ENCODE data around the gene COA4.

Gene COA4

DNA sequence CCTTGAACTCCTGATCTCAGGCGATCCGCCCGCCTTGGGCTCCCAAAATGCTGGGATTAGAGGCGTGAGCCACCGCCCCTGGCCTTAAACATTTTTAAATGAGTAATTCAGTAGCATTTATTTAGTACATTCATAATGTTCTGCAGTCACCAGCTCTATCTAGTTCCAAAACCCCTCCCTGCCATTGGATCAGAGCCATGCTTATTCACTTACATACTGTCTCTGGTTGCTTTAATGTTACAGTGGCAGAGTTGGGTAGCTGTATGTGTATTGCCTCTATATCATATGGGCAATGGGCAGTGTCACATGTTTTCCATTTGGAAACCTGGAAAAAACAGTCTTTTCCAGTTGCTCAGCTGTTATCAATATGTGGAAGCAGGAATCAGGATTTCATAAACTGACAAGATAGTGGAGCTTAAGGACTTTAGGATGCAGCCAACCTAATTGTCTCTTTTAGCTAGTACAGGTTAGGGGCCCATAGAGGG lies 10.5 kb downstream of the COA4 start:
- no peak for DNase-seq (ENCODE audit: low read depth)

DNA sequence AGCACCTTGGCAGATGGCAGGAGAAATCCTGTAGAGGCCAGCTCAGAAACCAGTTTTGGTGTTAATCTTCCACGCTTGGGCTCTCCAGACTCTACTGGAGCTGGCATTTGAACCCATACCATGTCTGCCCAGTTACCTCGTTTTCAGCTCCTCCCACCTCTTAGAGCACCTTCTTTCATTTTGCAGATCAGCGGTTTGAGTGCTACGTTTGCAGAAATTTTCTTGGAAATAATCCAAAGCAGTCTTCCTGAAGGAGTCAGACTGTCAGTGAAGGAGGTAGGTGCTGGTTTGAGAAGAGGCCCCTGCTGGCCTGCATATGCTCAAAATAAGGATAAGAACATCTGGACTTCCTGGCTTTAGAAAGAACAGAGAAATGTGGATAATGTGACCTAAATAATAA lies 13.7 kb downstream of the COA4 start:
- DNase-seq (ENCODE audit: low read depth), result no peak

DNA sequence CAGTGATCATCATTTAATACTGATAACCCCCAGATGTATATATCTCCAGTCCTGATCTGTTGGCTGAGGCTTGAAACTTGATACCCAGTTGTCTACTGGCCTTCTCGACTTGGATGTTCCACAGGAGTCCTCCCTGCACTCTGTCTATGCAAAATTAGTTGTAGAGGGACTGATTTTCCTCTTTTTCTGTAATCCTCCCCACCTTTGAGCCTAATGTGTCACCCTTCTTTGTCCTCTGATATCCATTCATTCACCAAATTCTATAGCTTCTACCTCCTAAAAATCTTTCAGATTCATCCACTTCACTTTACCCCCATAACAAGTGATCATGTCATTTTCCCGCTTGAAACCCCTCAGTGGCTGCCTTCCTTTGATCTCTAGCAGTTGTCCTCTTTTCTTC lies 16.4 kb downstream of the COA4 start:
- DNase-seq (ENCODE audit: low read depth), result no peak

DNA sequence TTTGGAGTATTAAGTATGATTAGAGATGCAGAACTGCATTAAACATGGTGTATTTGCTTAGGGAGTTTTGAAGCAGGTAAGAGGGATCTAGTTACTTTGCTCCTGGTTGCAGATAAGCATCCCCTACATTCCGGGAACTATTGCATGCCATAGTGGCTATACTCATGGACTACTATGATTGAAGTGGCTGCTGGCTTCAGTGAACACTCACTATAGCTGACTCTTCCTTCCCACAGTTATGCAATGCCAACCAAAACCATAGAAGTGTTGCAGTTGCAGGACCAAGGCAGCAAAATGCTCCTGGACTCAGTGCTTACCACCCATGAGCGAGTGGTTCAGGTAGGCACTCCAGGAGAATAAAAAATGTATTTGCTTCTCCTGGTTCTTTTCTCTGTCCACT lies 17.0 kb downstream of the COA4 start:
- no peak for DNase-seq (ENCODE audit: low read depth)

DNA sequence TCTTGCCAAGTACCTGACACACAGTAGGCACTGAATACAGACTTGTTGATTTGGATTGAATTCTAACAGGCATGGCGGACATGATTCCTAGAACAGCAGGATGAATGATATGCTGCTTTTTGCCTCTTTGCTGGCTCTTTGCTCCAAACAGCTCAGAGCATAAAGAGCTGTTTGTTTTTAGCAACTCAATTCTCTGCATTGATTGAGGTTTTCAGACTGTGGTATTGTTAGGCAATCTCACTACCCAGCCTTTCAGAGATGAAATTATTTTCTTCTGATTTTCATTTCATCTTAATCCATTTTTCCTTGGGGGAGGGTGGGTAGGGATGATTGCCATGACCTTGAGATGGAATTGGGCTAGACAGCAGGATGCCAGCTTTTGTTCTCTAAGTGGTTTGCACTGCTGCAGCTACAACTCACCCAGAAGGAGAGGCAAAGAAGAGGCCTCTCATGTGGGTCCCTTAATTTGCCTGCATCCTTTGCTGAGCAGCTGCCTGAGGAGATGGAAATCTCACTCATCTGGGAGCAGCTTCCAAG lies 20.5 kb downstream of the COA4 start:
- no peak for DNase-seq (ENCODE audit: low read depth)

DNA sequence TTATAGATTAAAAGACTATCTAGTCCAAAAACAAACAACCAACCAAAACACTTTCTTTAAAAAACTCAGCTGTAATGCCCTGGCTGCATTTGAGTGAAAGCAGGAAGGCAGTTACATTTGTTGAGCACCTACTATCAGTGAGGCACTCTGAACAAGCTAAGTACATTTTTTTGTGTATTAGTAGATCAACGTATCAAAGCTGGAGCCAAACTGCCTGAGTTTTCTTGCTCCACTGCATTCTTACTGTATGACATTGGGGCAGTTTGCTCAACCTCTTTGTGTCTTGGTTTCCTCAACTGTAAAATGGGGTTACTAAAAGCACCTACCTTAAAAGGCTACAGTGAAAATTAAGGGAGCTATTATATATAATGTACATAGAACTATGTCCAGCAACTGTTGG lies 22.0 kb downstream of the COA4 start:
- DNase-seq (ENCODE audit: low read depth), result no peak

DNA sequence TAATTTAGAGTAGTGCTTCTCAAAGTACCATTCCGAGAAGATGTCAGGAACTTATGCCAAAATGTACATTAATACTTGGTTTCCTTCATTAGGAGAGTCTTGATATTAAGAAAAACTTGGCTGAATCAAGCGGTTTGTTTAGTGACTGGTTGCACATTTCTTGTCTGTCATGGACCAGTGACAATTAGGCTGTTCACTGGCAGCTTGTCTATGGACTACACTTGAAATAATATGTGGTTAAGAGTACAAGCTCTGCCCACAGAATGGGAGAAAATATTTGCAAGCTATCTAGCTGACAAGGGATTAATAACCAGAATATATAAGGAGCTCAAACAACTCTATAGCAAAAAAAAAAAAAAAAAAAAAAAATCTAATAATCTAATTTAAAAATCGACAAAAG lies 24.6 kb downstream of the COA4 start:
- no peak for DNase-seq (ENCODE audit: low read depth)

DNA sequence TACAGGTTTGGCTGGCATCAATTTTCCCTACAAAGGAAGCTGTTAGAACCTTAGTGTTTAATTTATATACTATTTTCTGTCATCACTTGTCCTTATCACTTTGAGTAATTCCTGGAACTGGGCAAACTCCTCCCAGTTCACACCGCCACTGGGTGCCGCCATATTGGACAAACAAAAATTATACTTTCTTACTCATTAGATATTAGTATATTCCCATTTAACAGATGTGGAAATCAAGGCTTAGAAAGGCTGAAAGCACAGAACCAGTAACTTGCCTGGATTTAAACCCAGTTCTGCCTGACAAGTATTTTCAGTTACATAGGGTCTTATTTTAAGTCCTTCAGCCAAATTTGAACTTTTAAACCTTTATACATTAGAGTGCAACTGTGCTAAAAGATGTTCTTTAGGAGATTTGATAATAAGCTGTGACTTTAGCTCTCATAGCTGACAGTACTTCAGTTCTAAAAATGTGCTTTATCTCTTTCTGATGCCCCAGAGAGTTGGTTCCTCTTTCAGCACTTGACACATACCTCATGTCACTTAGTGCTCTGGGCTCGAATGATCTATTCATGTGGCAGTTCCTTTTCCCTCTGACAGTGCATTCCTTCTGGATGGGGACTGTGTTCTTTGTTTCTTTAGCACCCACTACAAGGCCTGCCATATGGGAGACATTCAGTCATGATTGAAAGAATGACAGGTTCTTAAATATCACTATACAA lies 25.4 kb downstream of the COA4 start:
- peak; percentile 40 for DNase-seq (ENCODE audit: low read depth)

DNA sequence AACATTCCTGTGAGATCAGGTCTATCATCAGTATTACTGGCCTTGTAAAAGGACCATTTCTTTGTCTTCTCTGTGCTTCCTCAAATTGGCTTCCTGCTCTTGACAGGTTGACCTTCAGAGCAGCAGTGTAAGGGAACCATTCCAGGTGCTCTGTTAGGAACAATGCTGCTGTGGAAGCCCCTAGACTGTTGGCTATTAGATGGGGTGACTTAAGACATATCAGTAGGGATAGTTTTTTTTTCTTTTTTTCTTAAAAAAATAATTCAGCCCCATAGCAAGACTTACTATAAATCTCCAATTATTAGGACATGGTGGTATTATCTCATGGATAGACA lies 37.6 kb downstream of the COA4 start:
- DNase-seq (ENCODE audit: low read depth), result no peak

DNA sequence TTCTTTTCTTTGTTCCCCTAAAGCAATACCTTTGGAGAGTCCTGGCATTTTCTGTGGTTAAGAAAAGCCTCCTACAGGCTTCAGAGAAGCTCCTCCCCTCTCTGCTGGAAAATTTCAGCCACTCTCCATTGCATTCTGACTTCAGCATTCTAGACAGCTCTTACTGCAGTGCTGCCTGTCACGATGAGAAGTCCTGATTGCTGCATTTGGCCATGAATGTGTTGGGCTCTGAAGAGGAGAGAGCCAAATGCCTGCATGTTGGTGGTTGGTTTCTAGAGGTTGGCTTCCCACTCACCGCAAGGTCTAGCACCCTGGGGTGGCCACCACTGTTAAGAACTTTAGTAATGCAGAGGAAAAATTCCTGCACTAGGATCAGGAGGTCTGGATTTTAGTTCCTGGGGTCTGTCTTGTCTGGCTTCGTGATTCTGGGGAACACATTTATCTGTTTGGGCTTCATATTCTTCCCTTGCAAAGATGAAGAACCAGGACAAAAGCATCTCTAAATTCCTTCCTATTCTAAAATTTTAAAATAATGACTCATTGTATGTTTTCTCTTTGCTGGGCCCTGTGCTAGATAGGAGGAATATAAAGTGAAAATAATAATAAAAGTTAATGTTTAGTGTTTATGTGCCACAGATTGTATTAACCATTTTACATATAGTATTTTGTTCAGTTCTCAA lies 38.1 kb downstream of the COA4 start:
- DNase-seq (ENCODE audit: low read depth), result no peak

DNA sequence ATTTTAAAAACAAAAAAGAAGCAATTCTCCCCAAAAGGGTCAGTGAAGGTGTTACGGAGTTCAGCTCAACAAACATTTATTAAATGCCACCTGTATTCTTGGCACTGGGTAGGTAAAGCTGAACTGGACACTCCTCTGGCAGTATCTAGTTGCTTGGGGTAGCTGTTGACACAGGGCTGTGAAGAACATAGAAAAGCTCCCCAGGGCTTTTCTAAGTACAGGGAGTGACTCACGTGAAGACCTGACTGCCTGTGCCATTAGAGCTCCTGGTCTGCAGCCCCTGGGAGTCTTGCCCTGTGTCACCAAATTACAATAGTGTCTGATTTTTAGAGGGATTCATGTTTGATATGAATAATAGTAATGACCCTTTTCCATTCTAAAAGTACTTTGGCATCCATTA lies 43.6 kb downstream of the COA4 start:
- no peak for DNase-seq (ENCODE audit: low read depth)

DNA sequence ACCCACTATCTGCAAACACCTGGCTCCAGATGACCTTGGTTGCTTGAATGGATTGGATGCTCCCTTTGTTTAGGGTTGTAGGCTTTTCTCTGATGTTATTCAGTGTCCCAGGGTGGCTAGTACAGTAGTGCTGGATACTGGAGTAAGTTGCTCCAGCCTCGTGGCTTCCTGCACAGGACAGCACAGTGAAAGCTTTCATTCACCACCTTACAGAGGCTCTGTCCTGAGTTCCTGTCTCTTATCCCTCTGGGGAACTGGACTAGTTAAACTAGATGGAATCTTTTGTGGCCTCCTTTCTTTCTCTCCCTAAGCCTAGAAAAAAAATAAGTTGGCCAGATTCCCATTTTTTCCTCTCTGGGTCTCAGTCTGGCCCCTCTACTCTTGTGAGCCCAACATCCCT lies 46.4 kb downstream of the COA4 start:
- DNase-seq (ENCODE audit: low read depth), result no peak
